NCI-H2081 treated with DMSO at 0.1 percent for 48 hours (cell line): Measurements from ENCODE around the gene TIMM50.
"Not testable (repeated sequence)": the region's sequence is repeated elsewhere in the genome, so short reads cannot be mapped to it uniquely, and the experiment has no call there.

Experiments used
- DNase-seq: peaks from one replicate; lab custom pipeline; 2025; lab: John Stamatoyannopoulos, UW

TIMM50 gene

GRCh38 chr19:39480337-39481228 is at the start of gene TIMM50:
TIMM50 (plus strand) TSS chr19:39480838; CDS start chr19:39480854, 16 bp downstream.
- DNase-seq: peak; percentile 58

- DNase-seq: no peak
Measured at GRCh38 chr19:39432677-39433025, 48.0 kb upstream of the TIMM50 start.

GRCh38 chr19:39433480-39434079 is 47.1 kb upstream of the TIMM50 start:
- no peak for DNase-seq

- no peak for DNase-seq
Measured at GRCh38 chr19:39434123-39435076, 46.2 kb upstream of the TIMM50 start.

GRCh38 chr19:39435499-39436349 is 44.9 kb upstream of the TIMM50 start, which contains the start of gene RPS16:
RPS16 (minus strand) TSS chr19:39435949; CDS start chr19:39435895, 54 bp downstream.
- DNase-seq: peak; percentile 83

GRCh38 chr19:39436350-39436716 is 44.3 kb upstream of the TIMM50 start:
- no peak for DNase-seq

- no peak for DNase-seq
Measured at GRCh38 chr19:39438270-39438934, 42.2 kb upstream of the TIMM50 start.

- DNase-seq: no peak
Measured at GRCh38 chr19:39444598-39445195, 35.9 kb upstream of the TIMM50 start.

- DNase-seq: peak; percentile 82
Measured at GRCh38 chr19:39445196-39446111, 35.2 kb upstream of the TIMM50 start, which contains the start of gene SUPT5H. SUPT5H (plus strand) TSS chr19:39445582; CDS start chr19:39445891, 309 bp downstream.

GRCh38 chr19:39446365-39447084 is 34.1 kb upstream of the TIMM50 start:
- no peak for DNase-seq

GRCh38 chr19:39448271-39448670 is 32.4 kb upstream of the TIMM50 start:
- no peak for DNase-seq

- no peak for DNase-seq
Measured at GRCh38 chr19:39449116-39449797, 31.4 kb upstream of the TIMM50 start.

- not testable (repeated sequence) for DNase-seq
Measured at GRCh38 chr19:39451257-39451656, 29.4 kb upstream of the TIMM50 start.

- DNase-seq: no peak
Measured at GRCh38 chr19:39463403-39463802, 17.2 kb upstream of the TIMM50 start.

- no peak for DNase-seq
Measured at GRCh38 chr19:39465956-39466747, 14.5 kb upstream of the TIMM50 start.

- no peak for DNase-seq
Measured at GRCh38 chr19:39467941-39468340, 12.7 kb upstream of the TIMM50 start.

GRCh38 chr19:39469036-39469435 is 11.6 kb upstream of the TIMM50 start:
- DNase-seq: no peak
